Naive thymus-derived CD4-positive, alpha-beta T cell (primary cell): ENCODE measurements around the gene SLC26A8. TPM values are rescaled to one million over a fixed set of nuclear protein-coding genes. Genes with fewer than 3 reads are reported as not detected.
"Not testable (repeated sequence)": the region's sequence is repeated elsewhere in the genome, so short reads cannot be mapped to it uniquely, and the experiment has no call there.

ENCODE experiments used
- ATAC-seq: fragments of 150-1000 bp; cut with Tn5 transposase; 2 replicates; pipeline ENCODE4 v1.10.0; 2021; ENCODE audit warnings: mild to moderate bottlenecking, moderate library complexity
- CTCF ChIA-PET: fragments of 350-600 bp; sonication (Branson Sonifier 250); formaldehyde crosslinking; loops from one replicate; lab custom pipeline; 2021; ENCODE audit warnings: antibody characterized with exemption; lab: Charles Lee
- POLR2A ChIA-PET: fragments of 350-600 bp; sonication (Branson Sonifier 250); formaldehyde crosslinking; loops from one replicate; lab custom pipeline; 2021; ENCODE audit warnings: antibody characterized with exemption, inconsistent platforms; lab: Charles Lee
- DNase-seq, 9 donors: peaks; one replicate each; pipeline versions ENCODE4 v3.0.0 to v3.0.0-alpha.2; 2020 to 2022; ENCODE audit warnings: mixed read lengths in 1 of 9
- H3K27ac ChIP-seq: one replicate; pipeline ENCODE4 v1.7.0; 2013; ENCODE audit warnings: mild to moderate bottlenecking, low read depth, low read length, moderate library complexity
- H3K27me3 ChIP-seq, 2 donors: one replicate each; pipeline ENCODE4 v1.7.0; 2013; ENCODE audit warnings: low read length in 2 of 2, mild to moderate bottlenecking in 2 of 2, moderate library complexity in 2 of 2; ENCODE audit not compliant: control insufficient read depth in 2 of 2, insufficient read depth in 2 of 2
- H3K36me3 ChIP-seq, 3 experiments: 1 replicate in 2 of 3; 2 replicates in 1 of 3; pipeline ENCODE4 v1.7.0; 2013; ENCODE audit warnings: low read length in 3 of 3, mild to moderate bottlenecking in 3 of 3, moderate library complexity in 1 of 3; ENCODE audit not compliant: insufficient read depth in 3 of 3, control insufficient read depth in 2 of 3
- H3K4me1 ChIP-seq, 2 donors: one replicate each; pipeline ENCODE4 v1.7.0; 2013; ENCODE audit warnings: low read length in 2 of 2, mild to moderate bottlenecking in 2 of 2, moderate library complexity in 1 of 2; ENCODE audit not compliant: control insufficient read depth in 2 of 2, insufficient read depth in 2 of 2
- H3K4me3 ChIP-seq: 2 replicates; pipeline ENCODE4 v1.7.0; 2013; ENCODE audit warnings: mild to moderate bottlenecking, low read length
- H3K9me3 ChIP-seq, 3 experiments: 1 replicate in 2 of 3; 2 replicates in 1 of 3; pipeline ENCODE4 v1.7.0; 2013; ENCODE audit warnings: low read length in 3 of 3; ENCODE audit not compliant: control insufficient read depth in 2 of 3
- H3K27ac Mint-ChIP-seq, 9 donors: one replicate each; pipeline ENCODE4 v1.8.0; 2020 to 2022; ENCODE audit warnings: mixed read lengths in 9 of 9, mild to moderate bottlenecking in 8 of 9, moderate library complexity in 5 of 9, inconsistent platforms in 2 of 9
- H3K27me3 Mint-ChIP-seq, 5 donors: one replicate each; pipeline ENCODE4 v1.8.0; 2021 to 2022; ENCODE audit warnings: mixed read lengths in 5 of 5, mild to moderate bottlenecking in 1 of 5
- H3K36me3 Mint-ChIP-seq, 5 donors: one replicate each; pipeline ENCODE4 v1.8.0; 2020 to 2022; ENCODE audit warnings: mixed read lengths in 5 of 5, mild to moderate bottlenecking in 3 of 5, inconsistent platforms in 1 of 5
- H3K4me1 Mint-ChIP-seq, 7 donors: one replicate each; pipeline ENCODE4 v1.8.0; 2020 to 2022; ENCODE audit warnings: mixed read lengths in 7 of 7, mild to moderate bottlenecking in 3 of 7, inconsistent platforms in 1 of 7
- H3K4me3 Mint-ChIP-seq, 10 donors: one replicate each; pipeline ENCODE4 v1.8.0; 2020 to 2022; ENCODE audit warnings: mild to moderate bottlenecking in 10 of 10, mixed read lengths in 10 of 10, moderate library complexity in 6 of 10, inconsistent platforms in 2 of 10
- H3K9me3 Mint-ChIP-seq, 11 donors: one replicate each; pipeline ENCODE4 v1.8.0; 2020 to 2022; ENCODE audit warnings: mixed read lengths in 11 of 11, mild to moderate bottlenecking in 4 of 11, inconsistent platforms in 1 of 11, moderate library complexity in 1 of 11
- intact Hi-C, 2 donors: fragments of 100-400 bp; cut with micrococcal nuclease; formaldehyde crosslinking; loops; one replicate each; pipeline ENCODE4 v1.15.1; 2023
- polyA plus RNA-seq, 2 donors: library from polyadenylated mRNA; unstranded; fragments of 300-500 nt; fragmentation: Illumina TruSeq; gene quantifications; one replicate each; pipeline ENCODE4 v1.2.3, GENCODE V29; 2021
- total RNA-seq, 6 experiments: library from RNA in 5 of 6; stranded (reverse) in 5 of 6; gene quantifications; 1 replicate in 5 of 6; 2 replicates in 1 of 6; pipeline ENCODE4 v1.2.3 and lab custom pipeline; 2021 to 2026

Gene SLC26A8
- total and polyA plus RNA-seq, 7 experiments from 2014 or later = 0.27 to 0.66 TPM; not detected in 5

DNA sequence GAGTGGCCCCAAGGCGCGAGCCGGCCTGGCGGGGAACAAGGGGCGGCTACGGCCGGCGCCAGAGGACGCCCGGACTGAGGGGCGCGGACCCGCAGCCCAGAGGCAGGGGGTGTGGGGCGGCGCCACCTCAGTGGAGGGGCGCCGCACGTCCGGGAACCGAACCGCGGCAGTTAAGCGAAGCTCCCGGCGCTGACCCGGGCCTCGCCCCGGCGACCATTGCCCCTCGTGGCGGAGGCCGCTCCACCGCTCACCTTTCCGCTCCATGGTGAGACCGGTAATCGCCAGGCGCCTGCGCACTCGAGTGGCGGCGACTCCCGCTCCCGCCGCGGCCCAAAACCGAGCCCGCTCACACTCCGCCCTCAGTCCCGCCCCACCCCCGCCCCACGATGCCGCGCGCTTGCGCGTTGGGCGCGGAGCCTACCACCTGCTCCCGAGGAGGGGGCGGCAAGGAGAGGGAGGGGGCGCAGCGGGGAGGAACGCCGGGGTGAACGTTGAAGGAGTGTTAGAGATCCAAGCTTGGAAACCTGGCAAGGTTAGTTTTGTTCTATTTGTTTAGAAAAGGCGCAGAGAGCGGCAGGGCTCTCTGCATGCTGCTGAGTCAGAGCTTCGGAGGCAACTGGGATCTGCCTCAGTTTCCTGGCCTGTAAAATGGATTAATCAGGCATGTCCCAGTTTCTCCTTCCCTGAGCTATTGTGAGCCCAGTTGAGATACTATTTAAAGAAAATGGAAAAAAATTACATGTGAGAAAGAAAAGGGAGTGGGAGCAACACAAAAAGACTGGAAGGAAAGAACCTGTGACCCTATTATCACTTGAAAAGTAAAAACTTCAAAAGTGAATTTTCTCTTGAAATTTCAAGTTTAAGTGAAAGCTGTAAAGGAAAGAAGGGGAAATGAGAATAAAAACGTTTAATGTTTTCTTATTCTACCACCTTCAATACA, 103.4 kb downstream of the SLC26A8 start, which contains the start of gene SRPK1:
Gene SRPK1 (minus strand): TSS at position 306 of the 940 bp plus-strand sequence. CDS start 42 bp downstream, at position 264.
- Histone ChIP-seq H3K4me3 (peak within 1 kb of the TSS; percentile 98), H3K9me3 (no peaks in the 10 kb centered on the region), H3K27ac (peak within 1 kb of the TSS; percentile 76), H3K27me3 (no peaks in the 10 kb centered on the region), H3K36me3 (no peaks in the 10 kb centered on the region), H3K4me1 (peaks cover 12 to 28% of the 10 kb centered on the region in 2 donors)
- peak within 1 kb of the TSS; percentile 87 to 100 (median 94) for H3K4me3 Mint-ChIP-seq
- intact Hi-C loops = loop anchor here (1.0 to 10.0 kb wide), 6 partner anchors 106 to 662 kb away; partner anchors contain the start of genes BRPF3 (in 2 of the 2), MAPK14 (in 2 of the 2) and ZNF76 (in 1 of the 2)
- no peaks in the 10 kb centered on the region for H3K27me3 Mint-ChIP-seq
- peak within 1 kb of the TSS; percentile 81 to 98 (median 94) for H3K27ac Mint-ChIP-seq
- DNase-seq = peak; percentile 58 to 92 (median 73)
- H3K36me3 Mint-ChIP-seq = peaks cover 0 to 11% (median 0%) of the 10 kb centered on the region in 5 donors
- CTCF ChIA-PET = interaction anchor here (0.7 kb wide), 1 partner anchor 771 kb away, joined by 3 read pairs; no protein-coding TSS in a partner anchor
- POLR2A ChIA-PET = interaction anchor here (0.9 to 1.0 kb wide), 2 partner anchors 107 to 137 kb away, joined by 3 read pairs; partner anchors contain the start of gene MAPK14
- peaks cover 18 to 49% (median 41%) of the 10 kb centered on the region in 7 donors for H3K4me1 Mint-ChIP-seq
- H3K9me3 Mint-ChIP-seq = peaks cover 0 to 3% (median 0%) of the 10 kb centered on the region in 11 donors
- peak; percentile 87 for ATAC-seq

DNA sequence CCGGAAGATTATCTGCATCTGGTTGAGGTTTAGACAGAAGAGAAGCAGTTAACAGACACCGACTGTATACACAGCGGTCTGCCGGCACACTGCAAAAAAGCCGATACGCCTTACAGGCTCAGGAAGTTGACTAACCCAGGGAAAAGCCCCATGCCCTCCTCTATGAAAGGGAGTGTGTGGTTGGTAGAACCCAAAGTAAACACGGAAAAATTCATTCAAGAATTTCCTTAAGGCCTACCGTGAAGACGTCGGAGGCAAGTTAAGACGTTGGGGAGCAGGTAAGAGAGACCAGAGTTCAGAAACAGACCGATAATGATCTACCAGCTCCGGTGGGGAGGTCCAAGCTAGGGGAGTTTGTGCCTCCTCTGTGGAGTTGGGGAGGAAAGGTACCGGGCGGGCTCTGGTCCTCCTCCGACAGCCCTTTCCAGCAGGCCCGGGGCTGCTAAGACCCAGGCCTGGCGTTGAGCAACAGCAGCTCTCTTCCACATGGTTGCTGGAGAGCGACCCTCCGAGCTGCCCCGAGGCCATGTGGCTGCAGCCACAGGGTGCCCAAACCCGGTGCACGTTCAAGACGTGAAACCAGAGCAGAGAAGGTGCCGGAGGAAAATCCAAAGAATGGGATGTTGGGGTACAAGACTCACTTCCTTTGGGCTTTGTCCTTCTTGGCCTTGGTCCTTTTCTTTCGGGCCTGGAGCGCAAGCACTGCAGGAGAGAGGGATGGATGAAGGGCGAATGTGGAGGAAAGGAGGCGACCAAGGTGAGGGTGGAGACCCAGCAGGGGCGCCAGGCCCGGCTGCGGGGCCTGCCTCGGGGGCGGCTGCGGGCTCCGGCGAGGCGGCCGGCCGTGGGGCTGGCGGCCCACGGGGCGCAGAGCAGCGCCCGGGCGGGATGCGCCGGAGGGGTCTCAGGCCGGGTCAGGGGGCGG, 104.4 kb downstream of the SLC26A8 start:
- Histone ChIP-seq H3K4me3 (peak overlapping the region; percentile 81), H3K27ac (peak overlapping the region; percentile 76), H3K27me3 (no peaks in the 10 kb centered on the region), H3K9me3 (no peaks in the 10 kb centered on the region), H3K36me3 (no peaks in the 10 kb centered on the region), H3K4me1 (peaks cover 12 to 28% of the 10 kb centered on the region in 2 donors)
- Mint-ChIP-seq H3K9me3 (peaks cover 0 to 3% (median 0%) of the 10 kb centered on the region in 11 donors), H3K4me3 (peak overlapping the region; percentile 87 to 100 (median 94)), H3K27me3 (no peaks in the 10 kb centered on the region), H3K36me3 (peaks cover 0 to 13% (median 0%) of the 10 kb centered on the region in 5 donors), H3K4me1 (peaks cover 18 to 49% (median 41%) of the 10 kb centered on the region in 7 donors), H3K27ac (peak overlapping the region; percentile 81 to 98 (median 94))
- DNase-seq (peak; percentile 13 to 72 (median 28)), ATAC-seq (peak; percentile 78)
- intact Hi-C loops = loop anchor here (5.0 to 10.0 kb wide), 4 partner anchors 175 to 277 kb away; partner anchors contain the start of gene BRPF3 (in 1 of the 2)
- POLR2A ChIA-PET = no interaction called here
- CTCF ChIA-PET = no interaction called here

- peak overlapping the region; percentile 76 for H3K27ac ChIP-seq
- Mint-ChIP-seq H3K27ac (peak overlapping the region; percentile 81 to 98 (median 94)), H3K4me3 (peak overlapping the region; percentile 87 to 100 (median 94)), H3K36me3 (peaks cover 0 to 14% (median 3%) of the 10 kb centered on the region in 5 donors), H3K27me3 (no peaks in the 10 kb centered on the region), H3K4me1 (peaks cover 18 to 49% (median 41%) of the 10 kb centered on the region in 7 donors), H3K9me3 (peaks cover 0 to 3% (median 0%) of the 10 kb centered on the region in 11 donors)
- H3K36me3 ChIP-seq = no peaks in the 10 kb centered on the region
- no peaks in the 10 kb centered on the region for H3K9me3 ChIP-seq
- ChIA-PET CTCF (no interaction called here), POLR2A (no interaction called here)
- H3K4me3 ChIP-seq = peak overlapping the region; percentile 81
- H3K27me3 ChIP-seq = no peaks in the 10 kb centered on the region
- DNase-seq (peak in 3 of 9 donors; percentile 11 to 18 (median 12)), ATAC-seq (peak; percentile 26)
- intact Hi-C loops = loop anchor here in 1 of 2 donors (5.0 kb wide), 1 partner anchor 203 kb away; no protein-coding TSS in a partner anchor
- H3K4me1 ChIP-seq = peaks cover 12 to 28% of the 10 kb centered on the region in 2 donors
Observed at GRCh38 chr6:35919085-35919826, 105.2 kb downstream of the SLC26A8 start.

DNA sequence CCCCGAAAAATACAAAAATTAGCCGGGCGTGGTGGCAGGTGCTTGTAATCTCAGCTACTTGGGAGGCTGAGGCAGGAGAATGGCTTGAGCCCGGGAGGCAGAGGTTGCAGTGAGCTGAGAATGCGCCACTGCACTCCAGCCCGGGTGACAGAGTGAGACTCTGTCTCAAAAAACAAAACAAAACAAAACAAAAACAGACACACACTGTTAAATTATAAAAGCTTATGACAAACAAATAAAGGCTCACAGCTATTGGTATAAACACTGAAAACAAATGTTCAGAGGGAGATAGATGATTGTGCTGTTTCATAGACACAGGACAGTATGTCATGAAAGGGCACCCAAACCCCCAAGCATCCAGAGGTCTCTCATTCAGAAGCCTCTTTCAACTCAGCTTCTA, 107.5 kb downstream of the SLC26A8 start:
- H3K4me1 ChIP-seq = peaks cover 12 to 26% of the 10 kb centered on the region in 2 donors
- H3K36me3 ChIP-seq, CTCF ChIA-PET, H3K27me3 Mint-ChIP-seq, DNase-seq, ATAC-seq, H3K4me3 ChIP-seq, H3K27ac ChIP-seq, H3K27me3 ChIP-seq, H3K9me3 ChIP-seq, H3K9me3 Mint-ChIP-seq: not testable (repeated sequence)
- Mint-ChIP-seq H3K27ac (peak overlapping the region in 7 of 9 donors; percentile 3 to 70 (median 35)), H3K4me3 (peak overlapping the region in 3 of 10 donors; percentile 8 to 87 (median 37)), H3K36me3 (peaks cover 0 to 29% (median 18%) of the 10 kb centered on the region in 5 donors), H3K4me1 (peaks cover 18 to 50% (median 37%) of the 10 kb centered on the region in 7 donors)
- intact Hi-C loops = loop anchor here in 1 of 2 donors (5.0 kb wide), 1 partner anchor 205 kb away; no protein-coding TSS in a partner anchor
- POLR2A ChIA-PET = interaction anchor here (1.0 kb wide), 1 partner anchor 9 kb away, joined by 4 read pairs; no protein-coding TSS in a partner anchor

DNA sequence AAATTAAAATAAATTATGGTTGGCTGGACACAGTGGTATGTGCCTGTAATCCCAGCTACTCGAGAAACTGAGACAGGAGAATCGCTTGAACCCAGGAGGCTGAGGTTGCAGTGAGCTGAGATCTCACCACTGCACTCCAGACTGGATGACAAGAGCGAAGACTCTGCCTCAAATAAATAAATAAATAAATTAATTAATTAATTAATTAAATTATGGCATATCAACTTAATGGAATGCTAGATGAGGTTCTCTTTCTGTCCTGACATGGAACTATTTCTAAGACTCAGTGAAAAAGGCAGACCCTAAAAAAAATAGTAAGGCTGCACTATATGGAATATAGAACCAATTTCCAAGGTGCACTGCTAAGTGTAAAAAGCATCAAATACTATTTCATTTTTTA, 108.4 kb downstream of the SLC26A8 start:
- H3K36me3 Mint-ChIP-seq = peaks cover 2 to 37% (median 25%) of the 10 kb centered on the region in 5 donors
- H3K4me3 Mint-ChIP-seq = no peak overlapping the region
- no peaks in the 10 kb centered on the region for H3K27me3 Mint-ChIP-seq
- H3K9me3 Mint-ChIP-seq = peaks cover 0 to 4% (median 2%) of the 10 kb centered on the region in 11 donors
- peaks cover 17 to 41% (median 33%) of the 10 kb centered on the region in 7 donors for H3K4me1 Mint-ChIP-seq
- H3K27ac ChIP-seq = no peak overlapping the region
- ATAC-seq (no peak), DNase-seq (no peak)
- POLR2A ChIA-PET = no interaction called here
- H3K27ac Mint-ChIP-seq = no peak overlapping the region
- intact Hi-C loops = loop anchor here in 1 of 2 donors (5.0 kb wide), 1 partner anchor 206 kb away; no protein-coding TSS in a partner anchor
- H3K4me1 ChIP-seq = peaks cover 12 to 18% of the 10 kb centered on the region in 2 donors
- CTCF ChIA-PET = no interaction called here
- H3K27me3 ChIP-seq = no peaks in the 10 kb centered on the region
- peaks cover 0 to 10% (median 0%) of the 10 kb centered on the region in 3 experiments for H3K36me3 ChIP-seq
- H3K9me3 ChIP-seq = no peaks in the 10 kb centered on the region
- no peak overlapping the region for H3K4me3 ChIP-seq
